NCI-H187 (cell line): Measurements from ENCODE around the gene DGKD.

Experiments used
- DNase-seq, 2 experiments: peaks; one replicate each; lab custom pipeline; 2025; lab: John Stamatoyannopoulos, UW

The DGKD gene

DNA sequence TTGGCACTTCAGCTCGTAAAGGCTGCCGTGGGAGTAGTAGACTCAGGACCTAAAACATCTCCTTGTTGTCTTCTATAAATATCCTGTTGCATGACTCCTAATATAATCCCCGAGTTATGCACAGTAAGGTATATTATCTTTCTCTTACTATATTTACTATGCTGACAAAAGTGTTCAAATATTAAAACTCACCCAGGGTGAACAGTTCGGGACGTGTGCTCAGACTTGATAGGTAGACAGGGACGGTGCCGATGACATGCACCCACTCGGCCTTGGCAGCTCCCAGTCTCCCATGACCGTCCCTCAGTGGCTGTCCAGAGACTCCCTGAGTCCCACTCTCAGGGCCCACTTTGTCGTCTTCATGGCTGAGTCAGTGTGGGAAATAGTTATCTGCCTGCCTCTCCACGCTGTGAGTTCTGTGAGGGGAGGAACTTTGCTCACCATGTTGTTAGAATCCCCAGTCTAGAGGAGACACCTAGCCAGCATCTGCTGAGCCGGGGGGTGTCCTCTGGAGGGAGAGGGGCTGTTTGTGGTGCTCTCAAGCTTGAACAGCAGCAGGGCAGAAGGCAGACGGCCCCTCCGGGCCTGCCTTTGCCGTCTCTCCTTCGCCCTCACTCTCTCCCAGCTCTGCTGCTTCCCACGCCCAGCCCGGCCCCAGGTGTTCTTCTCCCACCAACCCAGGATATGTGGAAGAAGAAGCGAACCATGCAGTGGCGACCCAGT lies 75.0 kb downstream of the DGKD start:
- no peak for DNase-seq

- no peak for DNase-seq
These were observed 75.8 kb downstream of the DGKD start for GRCh38 chr2:233430081-233430480.

DNA sequence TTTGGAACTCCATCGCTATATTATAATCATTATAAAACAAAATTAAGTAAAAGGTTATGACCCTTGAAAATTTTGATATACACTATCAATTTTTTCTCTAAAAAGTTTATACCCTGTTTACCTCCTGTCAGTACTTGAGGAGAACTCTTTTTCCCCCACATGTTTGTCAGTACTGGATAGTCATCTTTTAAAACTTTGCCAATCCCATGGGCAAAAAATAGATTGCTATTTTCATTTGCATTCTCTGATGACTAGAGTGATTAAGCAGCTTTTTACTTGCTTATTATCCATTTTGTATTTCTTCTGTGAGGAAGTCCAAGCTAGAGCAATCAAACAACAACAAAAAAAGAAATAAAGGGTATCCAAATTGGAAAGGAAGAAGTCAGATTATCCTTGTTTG lies 76.4 kb downstream of the DGKD start:
- DNase-seq, result no peak

DNA sequence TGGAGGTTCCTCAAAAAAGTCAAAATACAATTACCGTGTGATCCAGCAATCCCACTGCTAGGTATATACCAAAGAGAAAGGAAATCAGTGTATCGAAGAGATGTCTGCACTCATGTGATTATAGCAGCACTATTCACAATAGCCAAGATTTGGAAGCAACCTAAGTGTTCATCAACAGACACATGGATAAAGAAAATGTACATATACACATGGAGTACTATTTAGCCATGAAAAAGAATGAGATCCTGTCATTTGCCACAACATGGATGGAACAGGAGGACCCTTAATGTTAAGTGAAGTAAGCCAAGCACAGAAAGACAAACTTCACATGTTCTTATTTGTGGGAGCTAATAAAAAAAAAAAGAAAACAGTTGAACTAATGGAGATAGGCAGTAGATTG lies 78.7 kb downstream of the DGKD start:
- DNase-seq, result no peak

GRCh38 chr2:233433794-233434193 lies 79.5 kb downstream of the DGKD start:
- DNase-seq, result no peak

GRCh38 chr2:233434666-233435330 lies 80.5 kb downstream of the DGKD start:
- no peak for DNase-seq

DNA sequence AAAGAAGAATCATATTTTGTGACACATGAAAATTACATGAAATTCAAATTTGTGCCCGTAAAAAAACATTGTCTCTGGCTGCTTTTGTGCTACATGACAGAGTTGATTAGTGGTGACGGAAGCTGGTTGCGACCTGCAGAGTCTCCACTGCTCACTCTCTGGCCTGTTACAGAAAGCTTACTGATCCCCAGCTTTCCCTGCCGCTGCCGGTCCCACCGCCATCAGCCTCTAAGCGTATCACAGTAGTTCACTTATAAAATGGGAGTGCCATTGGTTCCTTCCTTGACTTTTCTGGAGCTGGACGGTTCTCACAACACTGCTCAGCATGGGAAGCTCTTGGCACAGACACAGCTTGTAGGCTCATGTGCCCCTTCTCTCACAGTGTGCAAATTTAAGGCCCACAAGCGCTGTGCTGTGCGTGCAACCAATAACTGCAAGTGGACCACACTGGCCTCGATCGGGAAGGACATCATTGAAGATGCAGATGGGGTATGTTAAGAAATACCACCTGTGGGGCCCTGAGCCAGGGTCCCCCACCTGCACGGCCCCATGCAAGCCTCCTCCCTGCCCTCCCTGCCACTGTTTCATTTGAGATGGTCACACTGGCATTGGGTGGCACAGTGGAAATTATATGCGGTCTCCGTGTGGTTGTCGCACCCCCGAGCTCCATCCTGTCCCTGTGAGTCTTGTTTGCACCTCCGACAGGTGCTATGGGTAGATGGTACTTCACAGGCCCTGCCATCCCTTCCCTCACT lies 81.3 kb downstream of the DGKD start:
- DNase-seq, result no peak

DNA sequence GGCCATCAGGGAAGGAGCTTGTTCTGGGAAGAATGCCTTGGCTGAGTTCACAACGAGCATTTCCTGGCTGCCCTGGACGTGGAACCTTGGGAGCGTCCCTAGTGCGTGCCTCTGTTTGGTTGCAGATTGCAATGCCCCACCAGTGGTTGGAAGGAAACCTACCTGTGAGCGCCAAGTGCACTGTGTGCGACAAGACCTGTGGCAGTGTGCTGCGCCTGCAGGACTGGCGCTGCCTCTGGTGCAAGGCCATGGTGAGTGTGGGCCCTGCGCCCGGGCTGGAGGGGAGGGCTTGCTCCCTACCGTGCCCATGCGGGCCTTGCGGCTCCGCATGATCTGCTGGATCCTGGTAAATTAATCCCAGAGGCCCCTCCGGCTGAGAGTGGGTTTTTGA lies 81.9 kb downstream of the DGKD start:
- no peak for DNase-seq

DNA sequence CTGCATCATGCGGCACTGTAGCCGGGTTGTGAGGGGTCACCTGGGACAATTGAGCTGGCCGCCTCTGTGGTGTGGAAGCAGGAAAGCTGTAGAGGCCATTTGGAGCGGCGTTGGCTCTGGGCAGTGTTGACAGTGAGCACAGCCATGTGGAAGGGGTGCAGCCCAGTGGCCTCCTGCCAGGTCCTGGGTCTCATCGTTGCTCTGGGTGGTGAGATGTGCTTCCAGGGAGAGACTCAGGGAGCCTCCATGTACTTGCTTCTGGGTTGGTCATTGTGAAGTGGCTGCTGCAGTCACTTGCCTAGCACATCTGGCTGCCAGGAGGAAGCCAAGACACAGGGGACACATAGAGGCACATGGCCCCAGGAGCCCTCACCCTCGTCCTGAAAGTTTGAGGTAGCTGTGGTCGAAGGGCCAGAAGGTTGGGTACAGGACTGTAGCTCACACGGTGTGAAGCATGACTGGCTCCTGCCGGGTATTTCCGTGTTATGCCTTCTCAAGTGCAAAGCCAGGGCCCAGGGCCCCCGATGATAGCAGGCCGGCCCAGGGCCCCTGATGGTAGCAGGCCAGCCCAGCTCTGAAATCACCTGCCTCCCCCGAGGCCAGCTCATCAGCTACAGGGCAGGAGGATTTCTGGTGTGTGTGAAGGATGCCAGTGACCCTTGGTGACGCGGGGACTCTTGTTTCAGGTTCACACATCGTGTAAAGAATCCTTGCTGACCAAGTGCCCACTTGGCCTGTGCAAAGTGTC lies 82.6 kb downstream of the DGKD start:
- DNase-seq, result no peak

DNA sequence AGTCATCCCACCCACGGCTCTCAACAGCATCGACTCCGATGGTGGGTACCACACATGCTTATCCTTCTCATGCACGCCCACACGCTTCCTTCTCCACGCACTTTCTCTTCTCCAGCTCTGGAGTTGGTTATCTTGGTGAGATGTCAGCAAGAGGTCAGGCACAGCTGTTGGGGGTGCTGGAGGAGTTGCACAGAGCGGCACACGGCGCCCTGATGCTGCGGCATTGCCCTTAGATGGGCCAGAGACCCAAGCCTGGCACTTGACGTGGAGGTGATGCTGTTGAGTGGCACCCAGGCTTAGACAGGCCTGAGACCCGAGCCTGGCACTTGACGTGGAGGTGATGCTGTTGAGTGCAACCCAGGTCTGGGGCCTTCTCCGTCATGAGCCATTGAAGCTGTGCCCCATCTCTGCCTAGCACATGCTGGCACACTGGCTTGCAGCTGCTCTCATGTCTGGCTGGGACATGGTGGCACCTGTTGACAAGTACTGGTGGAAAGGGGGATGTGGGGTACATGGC lies 83.2 kb downstream of the DGKD start:
- DNase-seq, result no peak

- no peak for DNase-seq
These were observed 84.4 kb downstream of the DGKD start for GRCh38 chr2:233438573-233439147.

- no peak for DNase-seq
These were observed 84.9 kb downstream of the DGKD start for GRCh38 chr2:233439191-233439590.

DNA sequence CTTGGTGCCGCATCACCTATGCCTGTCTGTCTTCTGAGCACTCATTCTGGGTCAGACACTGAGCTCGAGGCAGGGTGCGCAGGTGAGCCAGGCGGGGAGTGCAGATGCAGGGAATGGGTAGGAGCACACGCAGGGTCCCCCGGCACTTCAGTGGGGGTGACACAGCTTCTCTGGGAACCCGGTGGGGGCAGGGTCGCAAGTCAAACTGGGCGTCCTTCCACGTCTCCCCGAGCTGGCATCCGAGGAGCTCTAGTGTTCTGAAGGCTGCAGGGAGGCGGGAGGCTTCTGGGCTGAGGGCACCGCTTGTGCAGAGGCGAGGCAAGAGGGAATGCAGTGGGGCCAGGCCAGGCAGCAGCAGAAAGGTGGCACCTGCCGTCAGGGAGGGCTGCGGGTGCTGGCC lies 86.0 kb downstream of the DGKD start:
- no peak for DNase-seq

DNA sequence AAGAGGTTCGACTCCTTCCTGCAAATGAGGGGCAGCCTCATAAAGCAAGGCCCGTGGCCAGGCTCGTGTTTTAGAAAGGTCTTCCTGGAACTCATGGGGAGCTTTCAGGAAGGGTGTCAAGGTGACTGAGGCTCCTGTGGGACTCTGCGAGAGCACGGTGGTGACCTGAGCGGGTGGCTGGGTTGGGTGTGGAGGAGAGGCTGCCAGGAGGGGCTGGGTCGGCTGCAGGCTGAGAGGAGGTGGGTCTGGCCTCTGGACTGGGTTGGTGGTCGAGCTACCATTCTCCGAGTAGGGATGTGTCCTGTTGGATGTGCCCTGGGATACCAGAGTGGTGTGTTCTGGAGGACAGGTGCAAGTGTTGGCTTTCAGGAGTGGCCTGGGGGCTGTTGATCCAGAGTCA lies 86.4 kb downstream of the DGKD start:
- DNase-seq, result no peak

- no peak for DNase-seq
These were observed 87.1 kb downstream of the DGKD start for GRCh38 chr2:233441161-233442027.

DNA sequence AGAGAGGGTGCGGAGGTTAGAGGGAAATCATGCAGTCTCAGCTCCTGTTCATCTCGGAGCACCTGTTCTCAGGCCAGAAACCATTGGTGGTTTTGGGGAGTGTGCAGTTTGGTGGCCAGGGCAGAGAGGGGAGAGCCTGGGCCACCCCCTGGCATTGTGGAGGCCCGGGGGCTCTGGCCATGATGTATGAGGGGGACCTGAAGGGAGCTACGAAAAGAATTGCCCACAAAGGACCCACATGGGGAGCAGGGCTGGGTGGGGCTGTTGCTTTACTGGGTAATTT lies 87.7 kb downstream of the DGKD start:
- DNase-seq, result no peak

DNA sequence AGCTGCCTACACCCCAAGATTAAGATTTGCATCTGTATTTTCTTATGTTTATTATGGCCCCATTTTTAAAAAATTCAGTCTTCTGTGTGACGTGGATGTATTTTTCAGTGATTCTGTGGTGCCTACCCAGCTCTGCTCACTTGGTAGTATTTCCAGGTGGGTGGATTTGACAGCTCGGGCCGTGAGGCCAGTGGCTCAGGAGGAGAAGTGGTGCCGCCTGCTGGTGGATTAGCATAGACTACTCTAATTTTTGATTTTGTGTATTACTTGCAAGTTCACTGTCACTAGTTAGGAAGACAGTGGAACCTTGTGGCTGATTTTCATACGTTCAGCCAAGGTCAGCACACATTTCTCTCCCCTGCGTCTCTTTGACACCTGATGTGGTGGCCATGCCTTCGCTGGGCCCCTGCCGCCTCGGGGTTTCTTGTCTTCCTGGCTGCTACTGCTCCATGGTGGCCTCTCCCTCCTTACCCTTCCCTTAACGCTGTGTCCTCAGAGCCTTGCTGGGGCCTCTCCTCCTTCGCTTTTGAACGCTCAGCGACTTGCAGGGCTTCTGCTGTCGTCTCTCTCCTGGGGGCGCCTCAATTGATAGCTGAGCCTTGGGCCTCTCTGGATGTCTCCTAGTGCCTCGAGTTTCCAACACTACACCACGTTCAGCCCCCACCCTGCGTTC lies 89.4 kb downstream of the DGKD start:
- no peak for DNase-seq

DNA sequence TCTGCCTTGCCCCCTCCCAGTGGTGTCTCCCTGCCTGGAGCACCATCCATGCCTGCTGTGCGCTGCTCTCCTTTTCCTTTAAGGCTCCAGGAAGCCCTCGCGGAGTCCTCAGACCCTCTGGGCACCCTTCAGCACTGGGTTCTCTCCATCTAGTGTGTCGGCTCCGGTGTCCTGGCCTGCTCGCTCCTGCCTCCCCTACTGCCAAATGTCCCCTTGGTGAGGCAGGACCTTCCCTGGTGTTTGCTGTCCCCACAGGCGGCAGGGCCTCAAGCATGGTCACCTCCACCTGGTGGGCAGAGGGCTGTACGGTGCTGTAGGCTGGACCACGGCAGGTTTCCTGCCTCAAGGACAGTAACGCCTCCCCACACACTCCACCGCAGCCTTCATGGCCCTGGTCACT lies 90.2 kb downstream of the DGKD start:
- DNase-seq, result no peak

DNA sequence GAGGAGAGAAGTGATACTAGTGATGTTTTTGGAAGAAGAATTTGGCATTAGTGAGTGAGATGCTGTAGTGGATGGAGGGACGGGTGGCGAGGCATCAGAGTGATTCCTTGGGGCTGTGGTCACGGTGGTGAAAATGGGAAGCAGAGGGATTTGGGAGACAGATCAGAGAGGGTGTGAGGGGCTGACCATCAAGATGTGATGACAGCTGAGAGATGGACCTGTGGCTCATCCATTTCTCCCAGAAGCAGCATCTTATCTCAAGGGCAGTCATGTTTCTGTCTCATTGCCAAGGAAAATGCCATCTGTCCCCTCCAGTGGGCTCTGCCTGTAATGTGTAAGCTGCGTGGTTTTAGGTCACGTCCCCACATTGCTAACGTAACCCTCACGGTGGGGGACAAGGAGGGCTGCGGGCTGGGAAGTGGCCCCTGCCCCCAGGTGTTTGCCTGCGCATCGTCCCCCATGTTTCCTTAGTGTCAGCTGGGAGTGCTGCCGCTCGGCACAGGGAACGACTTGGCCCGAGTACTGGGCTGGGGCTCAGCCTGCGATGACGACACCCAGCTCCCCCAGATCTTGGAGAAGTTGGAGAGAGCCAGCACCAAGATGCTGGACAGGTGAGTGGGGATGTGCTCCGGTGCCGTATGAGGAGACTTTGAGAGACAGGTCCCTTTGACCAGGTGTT lies 91.0 kb downstream of the DGKD start:
- DNase-seq, result no peak

DNA sequence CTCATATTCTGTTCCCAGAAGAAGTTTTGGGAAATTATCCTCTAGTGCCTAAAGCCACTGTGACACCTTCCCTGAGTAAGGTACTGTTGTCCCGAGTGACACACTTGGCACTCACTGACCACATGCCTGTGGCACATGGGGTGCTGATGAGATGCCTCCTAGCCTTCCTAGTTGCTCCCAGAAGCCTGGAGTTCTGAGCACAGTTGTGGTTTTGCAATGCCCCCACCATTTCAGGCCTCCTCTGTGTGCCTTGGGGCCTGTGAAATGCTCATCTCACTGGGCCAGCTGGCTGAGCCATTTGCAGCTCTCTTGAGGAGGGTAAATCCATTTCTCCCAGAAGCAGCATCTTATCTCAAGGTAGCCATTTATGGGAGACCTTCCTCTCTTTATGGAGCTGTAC lies 91.8 kb downstream of the DGKD start:
- no peak for DNase-seq
